Inferior parietal cortex (tissue), 1 donor: ENCODE results near the gene TLL2.

Source experiments
- DNase-seq: peaks from one replicate; pipeline ENCODE4 v3.0.0-alpha.2; 2016; ENCODE audit errors: extremely low spot score

The TLL2 gene

DNA sequence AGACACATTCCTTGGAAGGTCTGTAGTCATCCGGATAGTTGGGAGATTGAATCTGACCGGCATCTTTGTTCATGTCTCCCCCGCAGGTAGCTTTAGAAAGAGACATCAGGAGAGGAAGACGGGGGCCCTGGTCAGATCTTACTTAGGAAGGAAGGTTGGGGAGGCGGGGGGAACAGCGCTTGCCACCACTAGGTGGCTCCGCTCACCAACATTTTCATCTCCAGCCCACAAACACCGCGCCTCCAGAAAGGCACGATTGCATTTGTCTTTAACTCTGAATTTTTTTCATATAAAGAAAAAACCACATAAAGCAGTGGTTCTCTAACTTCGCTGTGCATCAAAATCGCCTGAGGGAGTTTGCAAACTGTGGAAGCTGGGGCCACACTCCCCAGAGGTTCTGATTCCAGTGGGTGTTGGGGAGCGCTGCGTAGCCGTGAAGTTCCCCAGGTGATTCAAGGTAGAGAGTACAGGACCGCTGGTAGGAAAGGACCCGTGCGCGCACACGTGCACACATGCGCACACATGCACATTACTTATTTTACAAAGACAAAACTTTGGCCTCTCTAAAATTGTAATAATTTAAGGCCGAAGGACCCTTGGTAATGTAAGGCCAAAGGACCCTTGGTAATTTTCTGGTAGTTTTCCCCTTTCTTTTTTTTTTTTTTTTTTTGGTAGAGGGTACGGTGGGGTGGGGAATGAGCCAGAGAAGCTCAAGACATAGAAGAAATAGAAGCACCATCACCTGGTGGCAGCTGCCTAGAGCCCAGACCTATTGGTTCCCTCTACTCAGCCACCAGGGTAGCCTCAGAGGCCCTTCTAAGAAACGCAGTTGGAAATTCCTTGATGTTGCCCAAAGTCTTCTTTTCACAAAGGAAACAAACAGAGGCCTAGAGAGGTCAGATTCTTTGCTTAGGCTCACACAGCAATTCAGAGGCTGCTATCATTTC lies 117.5 kb downstream of the TLL2 start:
- DNase-seq, result peak; percentile 79

DNA sequence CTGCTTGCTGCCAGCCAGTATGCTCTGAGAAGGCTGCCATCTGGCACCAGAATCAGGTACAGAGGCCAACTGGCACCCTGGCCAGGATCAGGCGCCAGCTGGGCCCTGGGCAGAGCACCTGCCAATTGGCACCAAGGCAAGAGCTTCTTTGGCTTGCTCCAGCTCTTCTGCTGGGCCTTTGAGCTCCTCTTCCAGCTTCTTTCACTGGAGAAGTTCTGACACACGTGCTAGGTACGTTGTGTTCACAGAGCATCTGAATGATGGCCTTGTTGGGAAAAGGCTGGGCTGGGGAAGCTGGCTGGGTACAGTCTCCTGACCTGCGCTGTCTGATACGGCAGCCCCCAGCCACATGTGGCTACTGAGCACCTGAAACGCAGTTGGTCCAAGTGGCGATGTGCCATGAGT lies 123.3 kb downstream of the TLL2 start:
- DNase-seq, result peak; percentile 55

DNA sequence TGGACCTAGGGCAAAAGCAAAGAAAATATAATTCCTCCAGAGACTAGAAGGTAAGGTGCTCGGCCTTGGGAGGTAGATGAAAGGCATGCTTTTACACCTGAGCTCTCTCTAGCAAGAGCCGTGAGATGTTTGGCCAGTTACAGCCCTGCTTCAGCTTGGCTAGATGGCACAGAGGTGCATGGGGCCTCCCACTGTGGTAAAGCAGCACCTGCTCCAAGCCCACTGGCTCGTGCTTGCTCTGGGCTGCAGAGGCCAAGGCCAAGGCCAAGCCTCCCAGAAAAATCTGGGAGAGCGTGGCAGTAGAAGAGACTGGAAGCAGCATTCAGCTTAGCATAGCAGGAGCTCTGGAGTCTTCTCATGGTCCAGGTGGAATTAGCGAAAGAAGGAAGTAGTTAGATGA lies 123.9 kb downstream of the TLL2 start:
- DNase-seq, result no peak

DNA sequence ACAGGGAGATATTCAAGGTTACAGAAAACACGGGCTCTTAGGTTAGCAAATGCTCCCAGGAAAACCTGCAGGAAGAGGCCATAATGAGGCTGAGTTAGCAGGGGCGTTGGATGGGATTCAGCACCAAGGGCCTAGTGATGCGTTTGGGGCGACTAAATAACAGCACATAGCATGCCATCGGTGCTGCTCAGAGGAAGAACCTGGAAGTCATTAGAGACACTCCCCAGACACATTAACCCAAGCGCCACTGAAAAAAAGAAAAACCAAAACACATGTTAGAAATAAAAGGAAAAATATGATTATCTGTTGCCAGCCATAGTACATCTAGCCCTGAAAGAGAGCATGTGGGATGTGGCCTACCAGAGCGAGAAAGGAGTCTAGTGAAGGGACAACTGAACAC lies 126.1 kb downstream of the TLL2 start:
- DNase-seq, result no peak

DNA sequence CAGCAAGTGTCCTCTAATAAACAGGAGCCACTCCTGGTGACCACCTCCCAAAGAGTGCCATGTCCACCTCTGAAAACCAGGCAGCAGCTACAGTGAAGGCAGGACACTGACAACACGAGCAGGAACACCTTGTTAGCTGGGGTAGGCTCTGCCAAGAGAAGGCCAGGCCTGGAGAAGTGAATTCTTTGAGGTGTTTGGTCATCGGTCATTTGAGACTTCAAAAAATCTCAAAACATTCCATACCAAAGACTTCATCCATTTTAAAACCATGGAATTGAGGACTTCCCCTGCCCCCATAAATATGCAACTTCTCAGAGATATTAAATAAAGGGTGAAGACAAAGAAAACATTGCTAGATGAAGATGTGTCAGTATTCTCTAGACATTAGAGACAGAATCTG lies 126.6 kb downstream of the TLL2 start:
- no peak for DNase-seq

DNA sequence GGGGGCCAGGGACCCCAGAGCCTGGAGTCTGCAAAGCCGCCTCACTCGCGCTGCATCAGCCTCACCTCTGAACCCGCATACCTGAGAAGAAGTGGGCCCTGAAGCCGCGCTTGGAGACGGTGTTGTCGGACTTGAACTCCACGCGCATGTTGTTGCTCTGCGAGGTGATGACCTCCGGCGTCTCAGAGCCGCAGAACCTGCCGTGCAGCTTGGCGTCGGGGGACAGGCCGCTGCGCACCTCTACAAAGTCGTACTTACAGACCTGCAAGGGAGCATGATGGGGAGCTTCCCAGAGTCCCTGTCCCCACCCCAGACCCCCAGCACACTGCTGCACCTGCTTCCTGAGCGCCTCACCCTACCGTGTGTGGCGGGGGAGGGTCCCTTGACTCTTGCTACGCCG lies 129.2 kb downstream of the TLL2 start:
- DNase-seq, result no peak

DNA sequence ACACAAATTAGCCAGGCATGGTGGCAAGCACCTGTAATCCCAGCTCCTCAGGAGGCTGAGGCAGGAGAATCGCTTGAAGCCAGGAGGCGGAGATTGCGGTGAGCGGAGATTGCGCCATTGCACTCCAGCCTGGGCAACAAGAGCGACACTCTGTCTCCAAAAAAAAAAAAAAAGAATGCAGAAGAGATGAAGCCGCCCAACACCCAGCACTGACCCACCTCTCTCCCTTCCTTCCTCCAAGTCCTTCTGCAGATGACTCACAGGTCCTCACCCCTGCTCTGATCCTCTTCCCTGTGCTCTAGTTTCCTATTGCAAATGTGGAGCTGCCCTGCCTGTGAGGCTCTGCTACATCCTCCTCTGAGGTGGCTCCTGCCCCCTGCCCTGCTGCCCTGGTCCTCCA lies 132.9 kb downstream of the TLL2 start:
- DNase-seq, result no peak

DNA sequence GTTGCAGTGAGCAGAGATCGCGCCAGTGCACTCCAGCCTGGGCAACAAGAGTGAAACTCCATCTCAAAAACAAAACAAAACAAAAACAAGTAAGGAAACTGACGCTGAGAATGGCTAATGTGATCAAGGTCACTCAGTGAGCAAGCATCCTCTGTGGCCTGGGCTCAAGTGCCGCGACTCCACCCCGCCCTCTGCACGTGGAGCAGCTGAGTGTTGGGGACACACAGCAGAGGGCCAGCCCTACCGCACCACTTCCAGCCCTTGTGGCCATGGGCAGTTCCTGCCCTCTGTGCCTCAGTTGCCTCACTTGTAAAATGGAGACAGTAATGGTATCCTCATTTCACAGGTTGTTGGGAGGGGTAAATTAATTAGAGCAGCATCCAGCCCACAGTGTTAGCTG lies 134.0 kb downstream of the TLL2 start:
- no peak for DNase-seq

DNA sequence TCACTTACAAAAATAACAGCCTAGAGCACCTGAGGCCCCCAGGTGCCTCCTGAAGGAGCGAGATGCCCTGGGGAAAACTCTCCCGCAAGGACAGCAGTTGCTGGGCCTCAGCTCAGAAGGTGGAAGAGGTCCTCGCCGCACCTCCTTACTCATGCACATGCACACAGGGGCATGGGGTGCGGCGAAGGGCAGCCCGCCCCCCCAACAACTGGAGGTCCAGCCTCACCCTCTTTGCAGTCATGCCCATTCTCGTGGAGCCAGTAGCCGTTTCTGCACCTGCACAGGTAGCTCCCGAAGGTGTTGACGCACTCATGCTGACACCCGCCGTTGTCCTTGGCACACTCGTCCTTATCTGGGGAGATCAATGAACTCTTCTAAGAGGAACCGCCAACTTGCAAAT lies 135.0 kb downstream of the TLL2 start:
- no peak for DNase-seq

DNA sequence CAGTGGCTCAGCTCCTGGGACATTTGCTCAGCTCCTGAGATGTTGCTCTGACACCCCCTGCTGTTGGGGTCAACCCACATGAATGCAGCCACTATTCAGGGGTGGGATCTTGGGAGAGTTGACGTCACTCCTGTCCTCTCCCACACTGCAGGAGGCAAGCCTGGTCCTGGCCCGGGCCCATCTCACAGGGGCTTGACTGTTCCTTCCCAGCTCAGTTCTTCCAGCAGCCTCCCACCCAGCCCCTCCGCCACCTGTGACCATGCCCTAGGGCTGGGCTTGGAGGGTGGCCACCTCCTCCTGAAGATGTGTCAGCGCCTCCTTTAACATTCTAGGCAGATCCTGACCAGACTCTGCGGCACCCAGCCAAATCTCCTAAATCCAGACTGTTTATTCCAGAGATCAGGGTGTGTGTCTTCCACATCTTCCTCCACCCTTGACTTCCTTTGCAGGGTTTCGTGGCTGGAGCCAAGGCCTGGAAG lies 135.9 kb downstream of the TLL2 start:
- no peak for DNase-seq

DNA sequence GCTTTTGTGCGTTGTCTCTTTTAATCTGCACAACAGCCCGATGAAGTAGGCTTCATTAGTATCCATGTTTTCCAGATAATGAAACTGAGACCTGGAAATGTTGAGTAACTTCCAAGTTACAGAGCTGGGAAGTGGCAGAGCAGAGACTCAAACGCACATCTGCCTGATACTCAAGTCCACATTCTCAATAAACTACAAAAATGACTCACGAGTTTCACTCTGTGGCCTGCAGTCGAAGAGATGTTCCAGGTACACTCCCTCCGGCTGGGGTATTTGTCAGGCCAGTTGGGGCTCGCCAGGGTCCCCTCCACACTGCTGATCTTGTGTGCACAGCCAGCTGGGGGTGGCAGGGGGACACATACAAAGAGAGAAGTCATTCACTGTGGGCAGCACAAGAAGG lies 137.2 kb downstream of the TLL2 start:
- no peak for DNase-seq

DNA sequence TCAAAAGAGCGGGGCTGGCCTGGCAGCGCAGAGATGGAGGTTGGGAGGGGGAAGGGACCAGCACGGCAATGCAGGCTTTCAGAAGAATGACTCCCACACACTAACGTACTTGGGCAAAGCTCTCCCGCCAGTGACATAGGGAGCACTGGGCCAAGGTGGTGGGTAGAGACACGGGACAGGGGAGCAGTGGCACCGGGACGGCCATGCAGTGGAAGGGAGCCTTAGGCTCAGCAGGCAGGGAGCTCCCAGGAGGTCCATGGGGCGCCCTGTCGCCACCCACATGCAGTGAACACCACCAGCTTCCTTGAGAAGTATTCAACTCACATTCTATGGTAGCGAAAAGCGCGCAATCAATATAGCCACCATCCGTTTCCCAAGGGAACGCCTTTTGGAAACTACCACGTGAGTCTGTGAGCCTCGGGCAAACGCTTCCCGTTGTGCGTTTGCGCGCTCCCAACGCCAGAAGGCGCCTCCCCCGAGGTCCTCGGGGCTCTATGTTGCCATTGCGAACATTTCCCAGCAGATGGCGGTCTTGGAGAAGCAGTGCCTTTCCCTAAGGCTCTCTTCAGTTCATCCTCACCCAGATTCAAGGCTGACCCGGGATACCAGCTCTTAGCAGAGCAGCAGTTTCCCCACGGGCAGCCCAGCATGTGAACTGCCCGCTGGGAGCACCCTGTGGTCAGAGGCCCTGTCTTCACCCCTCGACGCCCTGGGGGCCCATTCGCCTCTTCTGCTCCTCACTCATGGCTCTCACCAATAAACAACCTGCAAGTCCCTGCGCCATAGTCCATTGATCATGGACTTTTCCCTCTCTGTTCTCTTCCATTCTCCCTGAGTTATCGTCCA lies 138.5 kb downstream of the TLL2 start:
- peak; percentile 98 for DNase-seq

DNA sequence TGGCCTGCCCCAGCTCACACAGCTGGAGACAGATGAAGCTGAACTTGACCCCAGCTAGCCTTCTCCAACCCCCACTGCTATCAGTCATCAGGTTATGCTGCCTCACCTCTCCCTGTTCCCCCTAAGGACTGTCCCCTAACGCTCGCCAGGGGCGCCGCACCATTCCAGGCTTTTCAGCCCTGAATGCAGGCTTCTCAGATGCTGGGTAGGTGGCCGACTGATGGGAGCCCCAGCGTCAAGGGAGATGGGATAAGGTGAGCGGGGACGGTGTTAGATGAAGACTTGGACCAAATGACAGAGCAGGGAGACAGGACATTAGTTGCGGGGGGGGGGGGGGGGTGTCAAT lies 139.1 kb downstream of the TLL2 start:
- no peak for DNase-seq

DNA sequence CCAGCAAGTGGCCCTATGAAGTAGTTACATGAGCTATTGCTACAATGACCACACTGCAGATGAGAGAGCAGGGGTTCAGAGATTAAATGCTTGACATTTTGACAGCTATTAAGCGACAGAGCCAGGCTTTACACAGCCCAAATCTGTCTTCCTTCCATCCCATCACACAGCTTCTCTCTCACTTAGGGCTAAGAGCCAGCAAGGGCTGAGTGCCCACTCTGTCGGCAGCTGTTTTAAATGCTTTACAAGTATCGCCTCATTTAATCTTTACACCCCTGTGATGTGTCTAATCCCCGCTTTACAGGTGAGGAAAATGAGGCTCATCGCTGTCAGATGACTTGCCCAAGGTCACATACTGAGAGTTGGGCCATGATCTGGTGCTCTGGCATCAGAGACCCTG lies 139.7 kb downstream of the TLL2 start:
- no peak for DNase-seq

DNA sequence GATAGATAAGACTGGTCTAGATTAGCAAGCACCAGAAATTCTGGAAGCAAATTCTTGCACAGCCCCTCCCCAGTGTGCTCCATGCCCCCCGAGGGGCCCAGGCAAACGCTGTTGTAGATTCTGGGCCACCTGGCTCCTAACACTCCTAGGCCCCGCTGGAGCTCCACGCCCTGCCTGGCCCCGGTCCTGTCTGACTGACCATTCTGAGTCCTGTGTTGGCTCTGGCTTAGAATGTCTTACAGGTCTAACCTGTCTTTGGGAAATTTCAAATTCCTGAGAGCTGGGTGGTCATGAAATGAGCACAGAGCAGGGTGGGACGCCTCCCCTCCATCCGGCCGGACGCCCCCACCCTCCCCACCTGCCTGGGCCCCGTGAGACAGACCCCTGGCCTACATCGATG lies 142.4 kb downstream of the TLL2 start:
- no peak for DNase-seq

DNA sequence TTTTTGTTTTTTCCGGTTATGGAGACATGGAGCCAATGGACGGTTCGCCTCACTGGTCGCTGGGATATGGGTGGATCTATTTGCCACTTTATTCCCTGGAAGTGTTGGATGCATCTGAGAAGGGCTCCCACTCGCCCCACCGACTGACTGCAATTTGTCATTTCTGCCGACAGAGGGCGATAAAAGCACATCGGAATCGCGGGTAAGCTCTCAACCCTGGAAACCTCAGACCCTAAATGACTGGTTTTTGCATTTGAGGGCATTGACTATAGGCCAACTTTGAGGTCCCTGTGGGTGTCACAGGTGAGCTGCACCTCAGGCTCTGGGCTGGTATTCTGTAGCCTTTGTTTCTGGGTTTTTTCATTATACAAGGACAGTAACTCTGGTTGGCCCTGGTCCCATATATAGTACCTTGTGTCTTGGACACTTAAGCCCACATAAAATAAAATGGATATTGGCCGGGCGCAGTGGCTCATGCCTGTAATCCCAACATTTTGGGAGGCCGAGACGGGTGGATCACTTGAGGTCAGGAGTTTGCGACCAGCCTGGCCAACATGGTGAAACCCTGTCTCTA lies 143.1 kb downstream of the TLL2 start:
- DNase-seq, result peak; percentile 82

DNA sequence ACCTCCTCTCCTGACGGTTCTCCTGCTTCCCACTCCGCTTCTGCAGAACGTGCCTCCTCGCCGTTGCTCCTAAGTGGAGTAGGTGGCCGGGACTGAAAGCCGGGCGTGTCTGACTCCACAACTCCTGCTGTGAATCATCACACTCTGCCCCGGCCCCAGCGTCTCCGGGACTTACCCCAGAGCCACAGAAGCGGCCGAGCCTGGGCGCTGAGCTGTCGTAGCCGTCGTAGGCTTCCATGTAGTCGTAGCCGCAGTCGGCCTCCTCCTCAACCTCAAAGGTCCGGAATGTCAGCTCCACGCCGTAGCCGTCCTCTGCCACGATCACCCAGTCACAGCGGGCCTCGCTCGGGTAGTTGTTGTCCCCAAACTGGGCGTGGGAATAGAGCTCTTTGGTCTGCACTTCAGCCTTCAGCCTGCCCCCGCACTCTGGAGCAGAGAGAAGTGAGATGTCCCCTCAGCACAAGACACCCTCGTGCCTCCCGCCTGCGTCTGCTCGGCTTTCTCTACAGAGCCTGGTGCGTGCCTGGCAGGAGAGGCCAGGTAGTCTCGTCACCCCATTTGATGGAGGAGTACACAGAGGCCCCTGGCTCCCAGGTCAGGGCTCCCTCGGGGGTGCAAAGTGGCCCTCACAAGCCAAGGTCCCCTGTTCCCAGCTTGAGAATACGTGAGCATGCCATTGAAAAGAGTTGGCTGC lies 143.7 kb downstream of the TLL2 start:
- no peak for DNase-seq

DNA sequence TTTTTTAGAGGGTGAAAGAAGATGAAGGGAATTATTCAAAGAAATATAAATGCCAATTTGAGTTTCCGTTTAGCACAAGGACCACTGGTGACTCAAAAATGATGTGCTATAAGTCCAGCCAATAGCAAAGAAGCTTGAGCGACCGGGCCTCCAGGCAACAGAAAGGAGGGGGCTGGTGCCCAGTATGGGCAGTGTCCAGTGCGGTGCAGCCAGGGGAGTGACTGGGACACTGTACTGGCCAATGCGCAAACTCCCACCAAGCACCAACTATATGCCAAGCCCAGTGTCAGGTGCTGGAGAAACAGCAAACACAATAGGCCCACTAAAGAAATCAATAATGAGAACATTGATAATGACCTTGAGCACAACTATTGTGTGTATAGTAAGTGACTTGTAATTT lies 144.8 kb downstream of the TLL2 start:
- DNase-seq, result no peak

DNA sequence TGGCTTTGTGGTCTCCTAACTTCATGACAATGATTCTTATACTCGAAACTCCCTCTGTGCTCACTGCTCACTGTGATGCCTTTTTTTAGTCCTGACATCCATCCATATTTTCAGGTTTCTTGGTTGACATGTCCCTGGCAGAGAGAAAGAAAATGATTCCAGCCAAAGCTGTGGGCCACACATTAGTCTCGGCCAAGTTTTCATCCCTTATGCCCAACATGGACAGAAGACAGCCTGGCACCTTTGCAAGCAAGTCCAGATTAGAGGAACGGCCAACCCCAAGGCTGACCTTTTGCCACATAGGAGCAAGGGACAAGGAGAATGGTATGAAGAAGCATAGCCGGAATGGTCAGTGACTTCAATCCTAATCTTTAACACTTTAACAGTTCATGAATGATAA lies 146.3 kb downstream of the TLL2 start:
- DNase-seq, result no peak

DNA sequence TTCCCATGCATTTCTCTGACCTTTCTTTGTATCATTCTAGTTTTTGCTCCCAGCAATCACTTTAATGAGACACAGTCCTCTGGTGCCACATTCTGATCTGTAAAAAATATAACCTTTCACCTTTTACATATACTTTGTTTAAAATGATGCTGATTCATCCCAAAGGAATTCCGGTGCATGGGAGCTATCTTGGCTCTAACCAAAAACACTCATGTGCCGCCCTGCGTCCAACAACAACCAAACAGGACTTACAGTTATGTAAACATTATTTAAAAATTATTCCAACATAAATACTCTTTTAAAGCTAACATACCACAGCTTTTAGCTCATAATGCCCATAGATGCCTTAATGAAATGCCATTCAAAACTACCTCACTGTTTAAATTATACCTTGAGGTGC lies 147.2 kb downstream of the TLL2 start:
- DNase-seq, result no peak

DNA sequence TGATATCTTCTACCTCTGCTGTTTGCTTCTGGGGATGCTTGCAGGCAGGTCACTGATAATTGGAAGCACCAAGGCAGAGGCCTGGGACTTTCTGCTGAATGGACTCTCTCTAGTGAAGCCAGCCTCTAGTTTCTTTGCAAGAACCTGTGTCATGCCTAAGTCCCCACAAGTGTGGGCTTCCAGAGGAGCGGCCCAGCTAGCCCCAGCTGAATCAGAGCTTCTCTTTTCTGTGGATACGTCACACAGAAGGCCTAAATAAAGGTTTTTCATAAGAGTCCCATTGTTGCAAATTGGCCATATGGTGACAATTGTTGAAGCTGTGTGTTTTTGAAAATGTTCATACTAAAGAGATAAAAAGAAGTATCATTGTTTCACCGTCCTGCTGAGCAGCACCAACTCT lies 148.2 kb downstream of the TLL2 start:
- DNase-seq, result no peak

DNA sequence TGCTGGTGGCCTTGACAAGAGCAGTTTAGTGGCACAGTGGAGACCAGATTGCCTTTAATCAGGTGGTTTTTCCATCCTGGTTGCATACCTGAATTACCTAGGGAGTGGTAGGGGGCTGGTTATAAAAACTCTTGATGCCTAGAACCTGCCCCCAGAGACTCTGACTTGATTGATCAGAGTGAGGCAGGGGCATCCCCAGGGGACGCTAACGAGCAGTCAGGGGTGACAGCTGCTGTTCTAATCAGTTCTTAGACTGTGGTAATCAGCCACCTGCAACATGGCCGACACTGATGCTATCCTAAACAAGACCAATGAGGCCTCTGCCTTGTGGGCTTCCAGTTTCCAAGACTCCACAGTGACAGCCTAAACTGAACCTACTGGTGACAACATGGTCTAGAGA lies 153.0 kb downstream of the TLL2 start:
- DNase-seq, result no peak
